DND-41 (cell line): ENCODE data around the gene ALKBH5.

ENCODE experiments used
- CTCF ChIP-seq: IDR thresholded peaks from 2 replicates; pipeline ENCODE4 v1.5.1; 2012; ENCODE audit warnings: borderline replicate concordance, low read length, moderate library complexity, mild to moderate bottlenecking; ENCODE audit not compliant: poor library complexity, severe bottlenecking; ENCODE audit errors: extremely low read depth
- EZH2 ChIP-seq: IDR thresholded peaks from 3 replicates; pipeline ENCODE4 v1.6.1; 2012; ENCODE audit warnings: borderline replicate concordance, low read depth, mild to moderate bottlenecking, moderate library complexity, low read length, inconsistent platforms; ENCODE audit not compliant: severe bottlenecking

- peak; percentile 25 for TF ChIP-seq CTCF
- no peak for TF ChIP-seq EZH2
These were observed 43.7 kb upstream of the ALKBH5 start for GRCh38 chr17:18139949-18140348.
